RWPE2 (cell line): ENCODE data around the gene TEDC1.

ENCODE experiments used
- ATAC-seq: fragments of 200-7000 bp; cut with Tn5 transposase; 3 replicates; pipeline ENCODE4 v1.9.1; 2021; ENCODE audit warnings: low read depth
- DNase-seq: peaks from one replicate; pipeline ENCODE4 v3.0.0-alpha.2; 2020; ENCODE audit warnings: low spot score
- H3K27ac ChIP-seq: fragments of 450-650 bp; 2 replicates; pipeline ENCODE4 v1.5.1; 2017; ENCODE audit warnings: mild to moderate bottlenecking; ENCODE audit not compliant: poor library complexity, severe bottlenecking
- H3K27me3 ChIP-seq: fragments of 250-450 bp; sonication (Bioruptor Pico); 2 replicates; pipeline ENCODE4 v1.5.1; 2021; ENCODE audit warnings: mild to moderate bottlenecking, moderate library complexity; ENCODE audit not compliant: insufficient read depth, poor library complexity, severe bottlenecking
- H3K36me3 ChIP-seq: fragments of 250-450 bp; sonication (Bioruptor Pico); 2 replicates; pipeline ENCODE4 v1.5.1; 2020; ENCODE audit warnings: low read depth, mild to moderate bottlenecking, moderate library complexity
- H3K4me1 ChIP-seq: fragments of 250-450 bp; sonication (Bioruptor Pico); 2 replicates; pipeline ENCODE4 v1.5.1; 2021; ENCODE audit warnings: mild to moderate bottlenecking, moderate library complexity; ENCODE audit not compliant: insufficient read depth, poor library complexity, severe bottlenecking
- H3K4me3 ChIP-seq: fragments of 250-450 bp; sonication (Bioruptor Pico); 2 replicates; pipeline ENCODE4 v1.5.1; 2021; ENCODE audit warnings: mild to moderate bottlenecking, moderate library complexity; ENCODE audit not compliant: severe bottlenecking
- H3K9me3 ChIP-seq: fragments of 250-450 bp; sonication (Bioruptor Pico); 2 replicates; pipeline ENCODE4 v1.5.1; 2021; ENCODE audit warnings: mild to moderate bottlenecking, moderate library complexity; ENCODE audit not compliant: severe bottlenecking
- TF ChIP-seq, protein P1 (sequence below): fragments of 450-650 bp; IDR thresholded peaks from one replicate; pipeline ENCODE4 v1.5.1; 2017; ENCODE audit warnings: mild to moderate bottlenecking, moderate library complexity; ENCODE audit not compliant: poor library complexity, severe bottlenecking

The TEDC1 gene

DNA sequence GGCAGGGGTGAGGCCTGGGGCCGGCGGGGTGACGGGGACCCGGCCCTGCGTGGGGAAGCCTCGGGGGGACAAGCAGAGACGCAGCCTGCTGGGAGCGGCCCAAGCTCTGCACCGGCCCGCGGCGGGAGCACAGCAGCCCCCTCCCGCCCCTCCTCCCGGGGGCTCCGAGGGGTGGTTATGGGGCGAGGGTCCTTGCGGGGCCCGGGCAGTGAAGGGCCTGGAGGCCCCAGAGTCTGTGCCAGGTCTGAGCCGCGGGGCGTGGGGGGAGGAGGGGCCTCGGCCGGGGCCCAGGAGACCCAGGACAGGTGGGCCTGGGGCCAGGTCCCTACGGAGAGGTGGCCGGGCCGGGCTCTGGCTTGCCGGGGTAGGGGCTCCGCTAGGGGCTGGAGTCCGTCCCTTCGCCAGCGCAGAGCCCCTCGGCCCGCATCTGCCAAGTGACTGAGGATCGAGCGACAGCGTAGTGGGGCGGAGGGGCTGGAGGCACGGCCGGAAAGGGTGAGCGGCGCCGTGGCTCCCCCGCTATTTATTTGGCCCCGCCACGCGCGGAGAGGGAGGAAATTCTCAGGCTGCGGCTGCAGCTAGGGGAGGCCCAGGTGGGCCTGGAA is 35.8 kb downstream of the TEDC1 start:
- TF ChIP-seq, protein P1, sequence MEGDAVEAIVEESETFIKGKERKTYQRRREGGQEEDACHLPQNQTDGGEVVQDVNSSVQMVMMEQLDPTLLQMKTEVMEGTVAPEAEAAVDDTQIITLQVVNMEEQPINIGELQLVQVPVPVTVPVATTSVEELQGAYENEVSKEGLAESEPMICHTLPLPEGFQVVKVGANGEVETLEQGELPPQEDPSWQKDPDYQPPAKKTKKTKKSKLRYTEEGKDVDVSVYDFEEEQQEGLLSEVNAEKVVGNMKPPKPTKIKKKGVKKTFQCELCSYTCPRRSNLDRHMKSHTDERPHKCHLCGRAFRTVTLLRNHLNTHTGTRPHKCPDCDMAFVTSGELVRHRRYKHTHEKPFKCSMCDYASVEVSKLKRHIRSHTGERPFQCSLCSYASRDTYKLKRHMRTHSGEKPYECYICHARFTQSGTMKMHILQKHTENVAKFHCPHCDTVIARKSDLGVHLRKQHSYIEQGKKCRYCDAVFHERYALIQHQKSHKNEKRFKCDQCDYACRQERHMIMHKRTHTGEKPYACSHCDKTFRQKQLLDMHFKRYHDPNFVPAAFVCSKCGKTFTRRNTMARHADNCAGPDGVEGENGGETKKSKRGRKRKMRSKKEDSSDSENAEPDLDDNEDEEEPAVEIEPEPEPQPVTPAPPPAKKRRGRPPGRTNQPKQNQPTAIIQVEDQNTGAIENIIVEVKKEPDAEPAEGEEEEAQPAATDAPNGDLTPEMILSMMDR = no peak
- peak; percentile 74 for DNase-seq
- peak overlapping the region; percentile 31 for H3K4me3 ChIP-seq

DNA sequence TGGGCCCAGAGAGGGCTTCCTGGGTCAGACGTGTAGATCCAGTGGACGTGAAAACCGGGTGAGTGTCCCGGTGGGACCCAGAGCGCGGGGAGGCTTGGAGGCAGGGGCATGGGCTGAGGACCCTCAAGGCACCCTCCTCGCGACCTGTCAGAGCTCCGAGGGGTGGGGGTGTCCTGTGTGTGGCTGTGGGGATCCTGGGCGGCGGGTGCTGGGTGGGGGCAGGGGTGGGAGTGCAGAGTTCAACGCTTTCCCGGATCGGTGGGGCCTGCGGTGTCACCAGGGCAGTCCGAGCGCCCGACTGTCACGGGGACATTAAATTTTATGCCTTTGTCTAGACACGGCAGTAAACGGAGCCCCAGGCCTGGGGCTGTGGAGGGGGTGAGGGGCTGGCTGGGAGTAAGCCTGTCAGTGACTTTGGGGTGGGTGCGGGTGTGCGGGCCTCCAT is 36.4 kb downstream of the TEDC1 start:
- Histone ChIP-seq H3K27ac (no peak overlapping the region), H3K4me1 (no peaks in the 10 kb centered on the region), H3K36me3 (no peaks in the 10 kb centered on the region), H3K9me3 (no peaks in the 10 kb centered on the region), H3K27me3 (peaks cover 23% of the 10 kb centered on the region), H3K4me3 (peak overlapping the region; percentile 42)
- DNase-seq (peak; percentile 71), ATAC-seq (no peak)
- TF ChIP-seq, protein P1 = no peak

More for the DNA sequence above, 35.8 kb downstream of the TEDC1 start:
- Histone ChIP-seq H3K4me1 (no peaks in the 10 kb centered on the region), H3K36me3 (no peaks in the 10 kb centered on the region), H3K27ac (no peak overlapping the region), H3K9me3 (no peaks in the 10 kb centered on the region), H3K27me3 (peaks cover 23% of the 10 kb centered on the region)
- ATAC-seq = 0 out of 3 replicates have a peak, but pooled peaks have one; percentile 3

DNA sequence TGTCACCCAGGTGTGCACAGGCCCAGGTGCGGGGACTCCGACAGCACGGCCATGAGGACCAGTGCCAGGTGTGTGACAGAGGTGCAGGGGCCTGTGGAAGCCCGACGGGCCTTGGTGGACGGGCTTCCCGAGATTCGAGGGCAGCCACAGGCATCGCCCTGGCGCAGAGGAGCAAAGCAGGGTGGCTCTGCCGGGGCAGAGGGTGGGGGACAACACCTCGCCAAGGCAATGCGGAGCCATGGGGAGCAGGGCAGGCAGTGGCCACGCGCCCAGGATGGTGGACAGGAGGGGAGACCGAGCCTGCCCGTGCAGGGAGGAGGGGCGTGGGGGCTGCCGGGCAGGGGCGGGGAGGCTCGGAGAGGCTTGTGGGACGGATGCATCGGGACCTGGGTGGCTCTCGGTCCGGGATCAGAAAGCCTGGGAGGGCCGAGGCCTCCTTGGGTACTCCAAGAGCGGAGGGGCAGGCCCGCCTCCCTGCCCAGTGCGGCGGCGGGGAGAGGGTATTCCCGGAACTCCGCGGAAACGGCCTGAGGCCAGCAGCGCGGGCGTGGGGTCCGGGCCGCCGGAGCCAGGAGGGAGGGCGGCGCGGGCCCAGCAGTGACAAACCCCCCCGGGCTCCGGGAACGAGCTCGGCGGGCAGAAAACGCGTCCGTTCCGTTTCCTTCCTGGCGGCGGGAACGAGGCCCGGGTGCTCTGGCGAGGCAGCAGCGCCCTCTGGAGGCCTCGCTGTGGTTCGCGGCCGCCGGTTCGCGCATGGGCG is 37.0 kb downstream of the TEDC1 start:
- DNase-seq = peak; percentile 83
- Histone ChIP-seq H3K36me3 (no peaks in the 10 kb centered on the region), H3K4me3 (peak overlapping the region; percentile 42), H3K27me3 (peaks cover 23% of the 10 kb centered on the region), H3K4me1 (no peaks in the 10 kb centered on the region), H3K9me3 (no peaks in the 10 kb centered on the region), H3K27ac (no peak overlapping the region)
- ATAC-seq = peak; percentile 64
- TF ChIP-seq, protein P1 = peak; percentile 98

DNA sequence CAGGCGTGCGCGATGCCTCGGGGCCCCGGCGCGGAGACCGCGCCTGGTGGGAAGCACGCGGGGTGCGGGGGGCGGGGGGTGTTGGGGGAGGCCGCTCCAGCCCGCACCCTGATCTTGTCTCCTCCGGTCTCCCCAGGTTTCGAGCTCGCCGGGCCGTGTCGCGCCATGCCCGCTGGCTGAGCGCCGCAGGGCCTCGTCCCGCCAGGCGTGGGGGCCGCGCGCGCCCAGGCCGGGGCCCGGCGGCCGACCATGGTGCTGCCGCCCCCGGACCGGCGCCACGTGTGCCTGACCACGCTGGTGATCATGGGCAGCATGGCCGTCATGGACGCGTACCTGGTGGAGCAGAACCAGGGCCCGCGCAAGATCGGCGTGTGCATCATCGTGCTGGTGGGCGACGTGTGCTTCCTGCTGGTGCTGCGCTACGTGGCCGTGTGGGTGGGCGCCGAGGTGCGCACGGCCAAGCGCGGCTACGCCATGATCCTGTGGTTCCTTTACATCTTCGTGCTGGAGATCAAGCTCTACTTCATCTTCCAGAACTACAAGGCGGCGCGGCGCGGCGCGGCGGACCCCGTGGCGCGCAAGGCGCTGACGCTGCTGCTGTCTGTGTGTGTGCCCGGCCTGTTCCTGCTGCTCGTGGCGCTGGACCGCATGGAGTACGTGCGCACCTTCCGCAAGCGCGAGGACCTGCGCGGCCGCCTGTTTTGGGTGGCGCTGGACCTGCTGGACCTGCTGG is 37.7 kb downstream of the TEDC1 start:
- TF ChIP-seq, protein P1 = peak; percentile 81
- ATAC-seq (no peak), DNase-seq (no peak)
- peaks cover 23% of the 10 kb centered on the region for H3K27me3 ChIP-seq
- no peaks in the 10 kb centered on the region for H3K36me3 ChIP-seq
- no peaks in the 10 kb centered on the region for H3K9me3 ChIP-seq
- peak overlapping the region; percentile 42 for H3K4me3 ChIP-seq
- no peaks in the 10 kb centered on the region for H3K4me1 ChIP-seq
- H3K27ac ChIP-seq = no peak overlapping the region

DNA sequence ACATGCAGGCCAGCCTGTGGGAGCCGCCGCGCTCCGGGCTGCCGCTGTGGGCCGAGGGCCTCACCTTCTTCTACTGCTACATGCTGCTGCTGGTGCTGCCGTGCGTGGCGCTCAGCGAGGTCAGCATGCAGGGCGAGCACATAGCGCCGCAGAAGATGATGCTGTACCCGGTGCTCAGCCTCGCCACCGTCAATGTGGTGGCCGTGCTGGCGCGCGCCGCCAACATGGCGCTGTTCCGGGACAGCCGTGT is 38.2 kb downstream of the TEDC1 start:
- ATAC-seq (no peak), DNase-seq (no peak)
- Histone ChIP-seq H3K4me1 (no peaks in the 10 kb centered on the region), H3K27me3 (peaks cover 23% of the 10 kb centered on the region), H3K27ac (no peak overlapping the region), H3K9me3 (no peaks in the 10 kb centered on the region), H3K36me3 (no peaks in the 10 kb centered on the region), H3K4me3 (no peak overlapping the region)
- TF ChIP-seq, protein P1 = no peak
